Stimulated activated naive CD8-positive, alpha-beta T cell treated with anti-CD3 and anti-CD28 coated beads, Interleukin-15, Interleukin-2, amounts not matched to agents 100 ng/mL and 50 ng/mL, for 24 hours (primary cell): ENCODE data around the gene TF.

ENCODE experiments used
- H3K27ac Mint-ChIP-seq: one replicate; pipeline ENCODE4 v1.8.0; 2021; ENCODE audit warnings: mild to moderate bottlenecking, mixed read lengths
- H3K27me3 Mint-ChIP-seq: one replicate; pipeline ENCODE4 v1.8.0; 2021; ENCODE audit warnings: mixed read lengths
- H3K36me3 Mint-ChIP-seq: one replicate; pipeline ENCODE4 v1.8.0; 2021; ENCODE audit warnings: low read depth, mixed read lengths
- H3K4me1 Mint-ChIP-seq: one replicate; pipeline ENCODE4 v1.8.0; 2021; ENCODE audit warnings: low read depth, mixed read lengths
- H3K4me3 Mint-ChIP-seq: one replicate; pipeline ENCODE4 v1.8.0; 2021; ENCODE audit warnings: mild to moderate bottlenecking, mixed read lengths
- H3K9me3 Mint-ChIP-seq: one replicate; pipeline ENCODE4 v1.8.0; 2021; ENCODE audit warnings: mixed read lengths

Gene TF

GRCh38 chr3:133745981-133746711 lies at the start of gene TF:
TSS of gene TF (plus strand) at chr3:133746393. CDS start at chr3:133746441, 48 bp downstream.
- Mint-ChIP-seq H3K27ac (no peak within 1 kb of the TSS), H3K4me1 (no peaks in the 10 kb centered on the region), H3K36me3 (no peaks in the 10 kb centered on the region), H3K27me3 (peaks cover 40% of the 10 kb centered on the region), H3K9me3 (no peaks in the 10 kb centered on the region), H3K4me3 (no peak within 1 kb of the TSS)

GRCh38 chr3:133697960-133698359 lies 48.2 kb upstream of the TF start:
- H3K27ac Mint-ChIP-seq = no peak overlapping the region
- no peak overlapping the region for H3K4me3 Mint-ChIP-seq
- no peaks in the 10 kb centered on the region for H3K27me3 Mint-ChIP-seq
- H3K9me3 Mint-ChIP-seq = no peaks in the 10 kb centered on the region
- no peaks in the 10 kb centered on the region for H3K36me3 Mint-ChIP-seq
- H3K4me1 Mint-ChIP-seq = no peaks in the 10 kb centered on the region

GRCh38 chr3:133699467-133699866 lies 46.7 kb upstream of the TF start:
- H3K27ac Mint-ChIP-seq = no peak overlapping the region
- no peaks in the 10 kb centered on the region for H3K9me3 Mint-ChIP-seq
- H3K4me1 Mint-ChIP-seq = no peaks in the 10 kb centered on the region
- no peak overlapping the region for H3K4me3 Mint-ChIP-seq
- H3K36me3 Mint-ChIP-seq = no peaks in the 10 kb centered on the region
- H3K27me3 Mint-ChIP-seq = peaks cover 8% of the 10 kb centered on the region

GRCh38 chr3:133699903-133700302 lies 46.3 kb upstream of the TF start:
- no peaks in the 10 kb centered on the region for H3K9me3 Mint-ChIP-seq
- H3K27ac Mint-ChIP-seq = no peak overlapping the region
- H3K27me3 Mint-ChIP-seq = peaks cover 8% of the 10 kb centered on the region

GRCh38 chr3:133700351-133700750 lies 45.8 kb upstream of the TF start:
- H3K4me1 Mint-ChIP-seq = no peaks in the 10 kb centered on the region
- no peaks in the 10 kb centered on the region for H3K9me3 Mint-ChIP-seq
- H3K36me3 Mint-ChIP-seq = no peaks in the 10 kb centered on the region
- no peak overlapping the region for H3K4me3 Mint-ChIP-seq
- H3K27ac Mint-ChIP-seq = no peak overlapping the region
- peaks cover 8% of the 10 kb centered on the region for H3K27me3 Mint-ChIP-seq

More at GRCh38 chr3:133699903-133700302, 46.3 kb upstream of the TF start:
- Mint-ChIP-seq H3K4me3 (no peak overlapping the region), H3K36me3 (no peaks in the 10 kb centered on the region), H3K4me1 (no peaks in the 10 kb centered on the region)

GRCh38 chr3:133701435-133702358 lies 44.5 kb upstream of the TF start:
- no peak overlapping the region for H3K4me3 Mint-ChIP-seq
- no peaks in the 10 kb centered on the region for H3K9me3 Mint-ChIP-seq
- no peak overlapping the region for H3K27ac Mint-ChIP-seq
- no peaks in the 10 kb centered on the region for H3K36me3 Mint-ChIP-seq
- H3K27me3 Mint-ChIP-seq = peaks cover 8% of the 10 kb centered on the region
- H3K4me1 Mint-ChIP-seq = no peaks in the 10 kb centered on the region

GRCh38 chr3:133703915-133704314 lies 42.3 kb upstream of the TF start:
- H3K27ac Mint-ChIP-seq = no peak overlapping the region
- no peaks in the 10 kb centered on the region for H3K9me3 Mint-ChIP-seq
- H3K4me1 Mint-ChIP-seq = no peaks in the 10 kb centered on the region
- H3K36me3 Mint-ChIP-seq = no peaks in the 10 kb centered on the region
- no peak overlapping the region for H3K4me3 Mint-ChIP-seq
- peaks cover 13% of the 10 kb centered on the region for H3K27me3 Mint-ChIP-seq

- Mint-ChIP-seq H3K4me3 (no peak overlapping the region), H3K36me3 (no peaks in the 10 kb centered on the region), H3K27me3 (peaks cover 13% of the 10 kb centered on the region), H3K9me3 (no peaks in the 10 kb centered on the region), H3K27ac (no peak overlapping the region), H3K4me1 (no peaks in the 10 kb centered on the region)
Observed at GRCh38 chr3:133706033-133706432, 40.2 kb upstream of the TF start.

GRCh38 chr3:133709139-133709750 lies 36.9 kb upstream of the TF start:
- no peak overlapping the region for H3K27ac Mint-ChIP-seq
- no peaks in the 10 kb centered on the region for H3K36me3 Mint-ChIP-seq
- H3K4me1 Mint-ChIP-seq = no peaks in the 10 kb centered on the region
- H3K4me3 Mint-ChIP-seq = no peak overlapping the region
- peaks cover 8% of the 10 kb centered on the region for H3K27me3 Mint-ChIP-seq
- no peaks in the 10 kb centered on the region for H3K9me3 Mint-ChIP-seq

GRCh38 chr3:133711013-133711412 lies 35.2 kb upstream of the TF start:
- Mint-ChIP-seq H3K9me3 (no peaks in the 10 kb centered on the region), H3K27ac (no peak overlapping the region), H3K4me3 (no peak overlapping the region), H3K27me3 (peaks cover 6% of the 10 kb centered on the region), H3K4me1 (no peaks in the 10 kb centered on the region), H3K36me3 (no peaks in the 10 kb centered on the region)

GRCh38 chr3:133712017-133712416 lies 34.2 kb upstream of the TF start:
- no peaks in the 10 kb centered on the region for H3K36me3 Mint-ChIP-seq
- no peak overlapping the region for H3K4me3 Mint-ChIP-seq
- no peaks in the 10 kb centered on the region for H3K9me3 Mint-ChIP-seq
- peaks cover 6% of the 10 kb centered on the region for H3K27me3 Mint-ChIP-seq
- no peak overlapping the region for H3K27ac Mint-ChIP-seq
- no peaks in the 10 kb centered on the region for H3K4me1 Mint-ChIP-seq

- Mint-ChIP-seq H3K4me3 (no peak overlapping the region), H3K27ac (no peak overlapping the region), H3K27me3 (no peaks in the 10 kb centered on the region), H3K36me3 (no peaks in the 10 kb centered on the region), H3K9me3 (no peaks in the 10 kb centered on the region), H3K4me1 (no peaks in the 10 kb centered on the region)
Observed at GRCh38 chr3:133713347-133713746, 32.8 kb upstream of the TF start.

GRCh38 chr3:133717424-133717823 lies 28.8 kb upstream of the TF start:
- H3K36me3 Mint-ChIP-seq = no peaks in the 10 kb centered on the region
- no peaks in the 10 kb centered on the region for H3K4me1 Mint-ChIP-seq
- no peak overlapping the region for H3K27ac Mint-ChIP-seq
- peaks cover 10% of the 10 kb centered on the region for H3K9me3 Mint-ChIP-seq
- H3K4me3 Mint-ChIP-seq = no peak overlapping the region
- H3K27me3 Mint-ChIP-seq = peaks cover 16% of the 10 kb centered on the region

- Mint-ChIP-seq H3K9me3 (peaks cover 19% of the 10 kb centered on the region), H3K4me3 (no peak overlapping the region), H3K4me1 (no peaks in the 10 kb centered on the region), H3K27ac (no peak overlapping the region), H3K36me3 (peaks cover 4% of the 10 kb centered on the region), H3K27me3 (peaks cover 22% of the 10 kb centered on the region)
Observed at GRCh38 chr3:133722935-133723334, 23.3 kb upstream of the TF start.

- peaks cover 45% of the 10 kb centered on the region for H3K27me3 Mint-ChIP-seq
- H3K36me3 Mint-ChIP-seq = peaks cover 6% of the 10 kb centered on the region
- H3K9me3 Mint-ChIP-seq = peaks cover 6% of the 10 kb centered on the region
- no peak overlapping the region for H3K27ac Mint-ChIP-seq
- no peaks in the 10 kb centered on the region for H3K4me1 Mint-ChIP-seq
- no peak overlapping the region for H3K4me3 Mint-ChIP-seq
Observed at GRCh38 chr3:133730993-133731392, 15.2 kb upstream of the TF start.
